Skin of body (tissue), 2 donors: ENCODE results near the gene IQCH. TPM values are rescaled to one million over a fixed set of nuclear protein-coding genes. Genes with fewer than 3 reads are reported as not detected.
A peak's percentile ranks its signal among the peaks of the same experiment; 100 is the strongest.
"Not testable (repeated sequence)": the region's sequence is repeated elsewhere in the genome, so short reads cannot be mapped to it uniquely, and the experiment has no call there.

ENCODE experiments used
- DNase-seq: peaks from one replicate; lab custom pipeline; 2025; lab: John Stamatoyannopoulos, UW
- total RNA-seq: library from RNA; depleted of rRNA; stranded (reverse); fragments of >200 nt; gene quantifications from one replicate; pipeline ENCODE4 v1.2.3, GENCODE V29; 2014

IQCH gene
- total RNA-seq, 1 donor from 2014 or later = 0.89 TPM

DNA sequence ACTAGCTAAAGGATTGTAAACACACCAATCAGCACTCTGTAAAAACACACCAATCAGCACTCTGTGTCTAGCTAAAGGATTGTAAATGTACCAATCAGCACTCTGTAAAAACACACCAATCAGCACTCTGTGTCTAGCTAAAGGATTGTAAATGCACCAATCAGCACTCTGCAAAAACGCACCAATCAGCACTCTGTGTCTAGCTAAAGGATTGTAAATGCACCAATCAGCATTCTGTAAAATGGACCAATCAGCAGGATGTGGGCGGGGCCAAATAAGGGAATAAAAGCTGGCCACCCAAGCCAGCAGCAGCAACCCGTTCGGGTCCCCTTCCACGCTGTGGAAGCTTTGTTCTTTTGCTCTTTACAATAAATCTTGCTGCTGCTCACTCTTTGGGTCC lies 8.0 kb upstream of the IQCH start:
- not testable (repeated sequence) for DNase-seq

DNA sequence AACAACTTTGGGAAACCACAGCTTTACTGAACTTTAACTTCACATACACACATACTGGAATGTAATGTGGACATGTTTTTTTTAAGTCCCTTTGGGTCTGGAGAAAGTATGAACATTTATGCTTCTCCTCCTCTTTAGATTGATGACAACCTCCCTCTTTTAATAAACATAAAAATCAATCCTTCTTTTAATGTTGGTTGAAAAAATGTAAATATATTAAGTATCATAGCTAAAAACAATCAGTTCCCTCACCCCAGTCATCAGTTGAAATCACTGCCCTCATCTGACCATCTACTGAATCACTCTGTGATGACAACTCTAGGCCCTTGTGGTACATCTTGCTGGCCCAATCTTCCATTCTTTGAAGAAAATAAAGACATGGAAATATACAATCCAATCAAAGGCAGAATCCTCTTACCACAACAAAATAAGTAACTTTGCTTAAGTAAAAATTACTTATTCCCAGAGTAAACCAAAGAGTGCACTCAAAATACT lies 6.5 kb upstream of the IQCH start:
- no peak for DNase-seq

DNA sequence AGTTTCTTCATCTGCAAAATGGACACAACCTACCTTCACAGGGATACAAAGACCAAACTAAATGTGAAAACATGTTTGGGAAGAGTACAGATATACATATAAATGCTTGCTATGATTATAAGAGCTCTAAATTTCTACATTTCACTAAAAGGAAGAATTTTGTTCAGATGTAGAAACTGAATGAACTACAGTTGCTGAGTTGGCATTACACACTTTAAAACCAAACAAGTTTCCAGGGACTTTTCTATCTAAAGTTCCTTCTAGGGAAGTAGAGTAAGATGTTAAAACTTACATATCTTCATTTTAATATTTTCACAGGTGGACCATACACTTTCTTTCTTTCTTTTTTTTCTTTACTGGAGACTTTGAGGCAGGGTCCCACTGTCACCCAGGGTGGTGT lies 4.8 kb upstream of the IQCH start:
- no peak for DNase-seq

DNA sequence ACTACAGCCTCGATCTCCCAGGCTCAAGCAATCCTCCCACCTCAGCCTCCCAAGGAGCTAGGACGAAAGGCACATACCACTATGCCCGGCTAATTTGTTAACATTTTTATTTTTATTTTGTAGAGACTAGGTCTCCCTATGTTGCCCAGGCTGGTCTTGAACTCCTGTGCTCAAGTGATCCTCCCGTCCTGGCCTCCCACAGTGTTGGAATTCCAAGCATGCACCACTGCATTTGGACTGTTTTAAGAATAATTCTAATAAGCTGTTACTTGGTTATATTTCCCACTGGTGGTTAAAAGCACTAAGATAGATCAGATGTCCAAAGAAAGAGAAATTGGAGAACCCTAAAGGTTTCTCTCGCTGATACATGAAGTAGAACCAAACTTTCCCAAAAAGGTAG lies 3.3 kb upstream of the IQCH start:
- DNase-seq = no peak

DNA sequence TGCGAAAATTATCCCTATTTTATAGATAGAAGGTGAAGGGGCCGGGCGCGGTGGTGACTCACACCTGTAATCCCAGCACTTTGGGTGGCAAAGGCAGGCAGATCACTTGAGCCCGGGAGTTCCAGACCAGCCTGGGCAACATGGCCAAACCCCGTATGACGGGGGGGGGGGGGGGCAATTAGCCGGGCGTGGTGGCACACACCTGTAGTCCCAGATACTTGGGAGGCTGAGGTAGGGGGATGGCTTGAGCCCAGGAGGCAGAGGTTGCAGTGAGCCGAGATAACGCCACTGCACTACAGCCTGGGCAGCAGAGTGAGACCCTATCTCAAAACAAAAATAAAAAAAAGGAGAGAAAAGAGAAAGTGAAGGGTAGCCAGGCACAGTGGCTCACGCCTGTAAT lies 1.5 kb upstream of the IQCH start:
- DNase-seq = no peak

DNA sequence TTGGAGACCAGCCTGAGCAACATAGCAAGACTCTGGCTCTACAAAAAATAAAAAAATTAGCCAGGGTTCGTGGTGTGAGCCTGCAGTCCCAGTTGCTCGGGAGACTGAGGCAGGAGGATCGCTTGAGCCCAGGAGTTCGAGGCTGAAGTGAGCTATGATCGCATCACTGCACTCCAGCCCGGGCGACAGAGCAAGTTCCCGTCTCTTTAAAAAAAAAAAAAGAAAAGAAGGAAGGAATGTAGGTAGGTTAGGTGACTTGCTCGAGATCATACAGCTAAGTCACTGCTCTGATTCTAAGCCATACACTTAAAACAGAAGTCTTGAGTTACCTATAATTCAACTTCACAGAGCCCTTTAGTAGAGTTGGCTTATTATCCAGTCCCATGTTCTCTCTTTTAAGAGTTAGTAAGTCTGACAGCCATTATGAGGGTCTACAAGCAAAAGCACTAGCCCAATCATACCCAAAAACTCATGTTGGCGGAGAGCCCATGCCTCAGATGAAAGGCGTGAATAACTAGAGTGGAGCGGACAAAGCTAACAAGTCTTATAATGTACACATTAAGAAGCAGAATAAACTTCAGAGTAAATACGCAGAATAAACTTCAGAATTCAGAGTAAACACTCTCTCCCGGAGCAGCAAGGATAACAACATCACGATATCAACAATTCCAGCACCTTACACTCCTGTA lies 893 bp upstream of the IQCH start:
- DNase-seq = peak; percentile 41

DNA sequence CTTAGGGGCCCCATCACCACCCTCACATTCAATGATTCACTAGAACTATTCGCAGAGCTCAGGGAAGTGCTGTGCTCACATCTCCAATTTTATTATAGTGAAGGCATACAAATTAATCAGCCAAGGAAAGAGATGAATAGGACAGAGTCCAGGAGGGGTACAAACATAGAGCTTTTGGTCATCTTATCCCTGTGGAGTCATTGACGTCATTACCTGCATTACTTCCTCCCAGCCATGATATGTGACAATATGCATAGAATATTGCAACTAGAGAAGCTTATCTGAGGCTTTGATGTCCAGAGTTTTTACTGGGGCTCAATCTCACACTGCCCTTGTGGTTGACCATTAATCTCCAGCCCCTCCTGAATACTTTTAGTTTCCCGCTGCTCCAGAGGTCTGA lies 1.5 kb downstream of the IQCH start:
- DNase-seq = no peak

DNA sequence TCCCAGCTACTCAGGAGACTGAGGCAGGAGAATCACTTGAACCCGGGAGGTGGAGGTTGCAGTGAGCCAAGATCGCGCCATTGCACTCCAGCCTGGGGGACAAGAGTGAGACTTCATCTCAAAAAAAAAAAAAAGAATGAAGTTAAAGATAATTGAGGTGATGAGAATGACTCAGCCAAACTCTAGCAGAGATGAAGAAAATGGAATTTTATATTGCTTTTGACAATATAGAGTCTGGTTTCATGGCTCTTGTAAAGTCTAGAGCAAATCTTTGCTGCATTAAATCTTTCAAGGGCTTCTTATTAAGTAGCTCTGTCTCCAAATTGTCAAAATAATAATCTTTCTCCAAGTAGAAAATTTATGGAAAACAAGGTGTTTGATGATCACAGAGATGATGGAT lies 3.8 kb downstream of the IQCH start:
- not testable (repeated sequence) for DNase-seq

DNA sequence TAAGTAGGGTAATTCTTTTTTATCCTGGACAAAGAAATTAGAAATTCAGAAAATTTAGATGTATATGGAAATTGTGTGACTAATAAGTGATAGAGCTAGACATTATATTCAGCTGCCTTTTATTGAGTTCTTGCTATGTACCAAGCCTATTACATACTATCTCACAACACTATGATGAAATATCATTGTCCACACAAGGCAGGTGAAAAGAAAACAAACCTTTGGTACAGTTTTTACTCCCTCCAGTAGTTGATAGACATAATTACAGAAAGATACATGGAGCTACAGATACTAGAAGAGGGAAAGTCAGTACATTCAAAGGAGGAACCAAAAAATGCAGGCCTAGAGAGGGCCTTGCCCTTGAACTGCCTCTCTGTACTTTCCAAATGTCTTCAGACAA lies 4.8 kb downstream of the IQCH start:
- no peak for DNase-seq

DNA sequence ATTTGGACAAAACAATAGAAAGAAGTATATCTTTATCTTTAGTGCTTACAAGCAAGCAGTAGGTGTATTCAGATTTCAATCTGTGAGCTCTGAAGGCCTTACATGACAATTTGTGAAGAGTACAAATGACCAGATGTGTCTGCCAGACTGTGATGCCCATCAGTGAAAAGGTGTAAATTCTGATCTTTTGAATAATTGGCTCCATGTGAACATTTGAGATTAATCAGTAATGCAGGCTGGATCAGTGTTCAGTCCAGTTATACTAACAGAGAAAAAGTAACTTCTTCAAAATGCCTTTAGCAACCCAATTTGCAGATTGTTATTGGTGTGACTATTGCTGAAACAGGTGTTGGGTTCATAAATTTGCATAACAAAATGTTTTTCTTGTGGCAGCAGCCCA lies 5.2 kb downstream of the IQCH start:
- no peak for DNase-seq

DNA sequence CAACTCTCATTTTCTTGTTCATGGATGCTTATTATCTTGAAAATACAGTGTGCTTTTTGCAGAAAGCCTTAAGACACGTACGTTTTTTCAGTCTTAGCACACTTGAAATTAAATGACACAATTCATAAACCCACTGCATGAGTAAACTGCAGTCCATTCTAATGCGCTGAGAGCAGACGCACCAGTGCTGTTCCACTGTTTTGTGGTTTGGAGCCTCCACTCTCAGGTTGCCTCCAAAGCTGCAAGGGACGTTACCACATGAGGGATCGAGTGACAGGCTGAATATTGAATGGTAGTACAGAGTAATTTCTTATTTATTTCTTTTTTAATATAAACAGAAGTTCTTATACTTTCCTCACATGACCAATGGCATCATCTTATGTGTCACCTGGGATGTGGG lies 12.3 kb downstream of the IQCH start:
- DNase-seq = no peak

DNA sequence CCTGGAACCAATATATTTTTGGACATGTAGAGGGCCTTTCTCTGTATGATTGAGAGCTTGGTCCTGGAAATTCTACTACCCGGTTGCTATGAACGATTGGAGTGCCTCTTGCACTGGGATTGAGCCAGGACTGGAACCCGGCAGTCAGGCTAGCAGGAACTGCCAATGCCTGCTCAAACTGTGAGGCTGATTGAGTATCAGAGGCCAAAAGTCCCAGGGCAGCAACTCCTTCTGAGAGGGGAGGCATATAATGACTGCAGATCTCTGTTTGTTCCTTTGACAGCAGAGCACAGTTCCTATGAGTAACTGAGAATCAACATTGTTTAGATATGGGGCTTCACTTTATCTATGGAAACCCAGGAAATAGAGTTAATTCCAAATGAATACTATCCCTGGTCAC lies 12.9 kb downstream of the IQCH start:
- no peak for DNase-seq

DNA sequence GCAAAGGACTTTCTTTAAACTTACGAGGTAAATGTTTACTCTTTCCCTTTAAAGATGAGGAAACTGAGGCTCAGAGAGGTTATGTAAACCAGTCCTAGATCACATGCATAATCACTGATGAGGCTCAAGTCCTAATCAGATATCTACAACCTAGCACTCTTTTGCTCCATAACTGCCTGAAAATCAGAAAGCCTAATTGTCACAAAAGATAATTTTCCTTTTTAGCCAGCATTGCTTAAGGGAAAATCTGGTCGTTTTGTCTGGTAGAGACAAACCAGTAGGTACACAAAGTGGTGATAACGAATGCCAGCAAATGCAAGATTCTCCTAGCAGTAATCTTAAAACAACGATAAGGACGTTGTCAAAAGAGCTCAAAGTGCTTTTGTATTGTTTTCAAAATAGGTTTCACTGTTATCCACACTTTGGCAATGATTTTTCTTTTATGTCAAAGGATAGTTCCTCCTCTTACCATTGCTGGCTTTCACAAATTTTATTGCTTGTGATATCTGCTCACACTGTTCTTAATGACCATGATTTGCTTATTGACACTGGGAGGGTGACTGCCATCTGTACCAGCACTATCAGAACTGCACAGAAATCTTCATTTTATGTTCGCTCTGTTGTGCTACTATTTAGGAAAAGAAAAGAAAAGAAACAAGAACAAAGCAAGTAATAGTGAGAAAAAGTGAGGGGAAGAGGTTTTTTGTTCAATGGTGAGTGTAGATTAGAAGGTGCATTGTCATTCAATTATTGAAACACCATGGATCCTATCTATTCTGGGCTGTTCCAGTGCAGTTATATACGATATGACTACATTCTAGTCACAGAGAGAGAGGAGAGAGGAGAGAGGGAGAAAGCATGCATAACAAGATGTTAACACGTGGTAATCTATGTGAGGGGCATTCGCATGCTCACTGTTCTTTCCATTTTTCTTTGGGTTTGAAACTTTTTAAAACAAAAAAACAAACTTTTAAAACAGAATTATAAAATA lies 13.7 kb downstream of the IQCH start:
- DNase-seq = no peak

DNA sequence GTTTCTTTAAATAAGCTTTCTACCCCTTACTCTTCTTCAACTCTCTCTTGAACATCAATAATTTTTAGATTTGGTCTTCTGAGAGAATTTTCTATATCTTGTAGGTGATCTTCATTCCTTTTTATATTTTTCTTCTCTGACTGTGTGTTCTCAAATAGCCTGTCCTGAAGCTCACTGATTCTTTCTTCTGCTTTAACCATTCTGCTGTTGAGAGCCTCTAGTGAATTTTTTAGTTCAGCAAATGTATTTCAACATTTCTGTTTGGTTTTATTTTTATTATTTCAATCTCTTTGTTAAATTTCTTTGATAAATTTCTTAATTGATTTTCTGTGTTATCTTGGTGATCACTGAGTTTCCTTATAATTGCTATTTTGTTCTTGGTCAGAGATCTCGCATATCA lies 19.6 kb downstream of the IQCH start:
- DNase-seq = no peak

DNA sequence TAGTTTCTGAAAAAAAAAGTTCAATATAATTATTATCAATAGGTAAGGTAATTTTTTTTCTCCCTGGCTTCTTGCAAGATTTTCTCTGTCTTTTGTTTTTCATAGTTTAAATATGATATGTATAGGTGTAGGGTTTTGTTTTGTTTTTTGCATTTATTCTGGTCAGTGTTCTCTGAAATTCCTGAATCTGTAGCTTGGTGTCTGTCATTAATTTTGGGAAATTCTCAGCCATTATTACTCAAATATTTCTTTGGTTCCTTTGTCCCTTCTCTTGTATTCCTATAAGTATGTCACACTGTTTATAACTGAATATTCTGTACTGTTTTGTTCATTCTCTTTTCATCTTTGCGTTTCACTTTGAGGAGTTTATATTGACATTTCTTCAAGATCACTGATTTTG lies 22.1 kb downstream of the IQCH start:
- no peak for DNase-seq

DNA sequence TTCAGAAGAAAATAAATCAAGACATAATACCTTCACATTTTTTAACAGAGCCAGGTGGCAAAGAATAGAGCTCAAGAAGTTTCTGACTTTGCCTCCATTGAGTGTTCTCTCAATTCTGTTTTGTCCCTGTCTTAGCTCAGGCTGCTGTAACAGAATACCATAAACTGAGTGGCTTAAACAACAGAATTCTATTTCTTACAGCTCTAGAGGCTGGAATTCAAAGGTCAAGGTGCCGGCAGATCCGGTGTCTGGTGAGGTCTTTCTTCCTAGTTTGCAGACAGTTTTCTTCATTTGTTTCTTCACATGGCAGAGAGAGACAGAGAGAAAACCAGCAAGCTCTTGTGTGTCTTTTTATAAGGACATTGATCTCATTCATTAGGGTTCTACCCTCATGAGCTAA lies 25.6 kb downstream of the IQCH start:
- DNase-seq = no peak

DNA sequence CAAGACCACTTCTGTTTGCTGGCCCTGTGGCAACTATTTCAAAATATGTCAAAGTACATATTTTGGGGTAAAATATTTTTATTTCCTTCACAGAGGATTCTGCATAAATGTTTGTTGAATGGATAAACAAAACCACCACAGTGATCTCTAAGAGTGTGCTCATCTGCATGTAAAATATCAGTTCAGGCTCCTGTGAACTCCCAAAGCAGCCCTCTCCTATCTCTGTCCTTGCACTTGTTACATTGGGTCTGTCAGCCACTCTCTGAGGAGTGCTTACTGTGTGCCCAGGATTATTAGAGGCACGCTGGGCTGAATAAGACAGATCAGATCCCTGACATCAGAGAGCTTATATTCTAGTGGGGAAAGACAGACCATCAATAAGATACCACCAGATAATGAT lies 27.1 kb downstream of the IQCH start:
- DNase-seq = no peak

DNA sequence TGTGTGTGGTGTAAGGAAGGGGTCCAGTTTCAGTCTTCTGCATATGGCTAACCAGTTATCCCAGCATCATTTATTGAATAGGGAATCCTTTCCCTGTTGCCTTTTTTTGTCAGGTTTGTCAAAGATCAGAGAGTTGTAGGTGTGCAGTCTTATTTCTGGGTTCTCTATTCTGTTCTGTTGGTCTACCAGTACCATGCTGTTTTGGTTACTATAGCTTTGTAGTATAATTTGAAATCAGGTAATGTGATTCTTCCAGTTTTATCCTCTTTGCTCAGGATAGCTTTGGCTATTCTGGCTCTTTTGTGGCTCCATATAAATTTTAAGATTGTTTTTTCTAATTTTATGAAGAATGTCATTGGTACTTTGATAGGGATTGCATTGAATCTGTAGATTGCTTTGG lies 31.0 kb downstream of the IQCH start:
- DNase-seq = not testable (repeated sequence)

DNA sequence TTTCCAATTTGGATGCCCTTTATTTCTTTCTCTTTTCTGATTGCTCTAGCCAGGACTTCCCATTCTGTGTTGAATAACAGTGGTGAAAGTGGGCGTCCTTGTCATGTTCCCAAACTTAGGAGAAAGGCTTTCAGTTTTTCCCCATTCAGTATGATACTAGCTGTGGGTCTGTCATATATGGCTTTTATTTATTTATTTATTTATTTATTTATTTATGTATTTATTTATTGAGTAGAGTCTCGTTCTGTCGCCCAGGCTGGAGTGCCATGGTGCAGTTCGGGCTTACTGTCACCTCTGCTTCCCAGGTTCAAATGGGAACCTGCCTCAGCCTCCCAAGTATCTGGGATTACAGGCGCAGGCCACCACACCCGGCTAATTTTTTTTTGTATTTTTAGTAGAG lies 31.8 kb downstream of the IQCH start:
- not testable (repeated sequence) for DNase-seq

DNA sequence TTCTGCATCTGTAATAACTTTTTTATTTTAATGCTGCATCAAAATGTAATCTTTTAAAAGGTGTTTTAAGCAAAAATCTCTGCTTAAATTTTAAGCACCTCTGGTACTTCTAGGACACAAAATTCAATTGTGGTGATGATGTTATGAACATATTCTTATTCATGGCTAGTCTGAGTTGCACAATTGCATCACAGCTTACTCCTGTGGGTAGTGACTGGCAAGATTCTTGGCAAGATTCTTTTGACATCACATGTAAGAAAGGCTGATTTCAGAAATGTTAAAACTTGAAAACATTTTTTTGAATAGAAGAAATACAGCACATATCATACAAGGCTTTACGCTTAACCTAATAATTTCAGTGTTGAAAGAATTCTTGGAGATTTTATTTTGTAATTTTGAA lies 35.7 kb downstream of the IQCH start:
- DNase-seq = no peak

DNA sequence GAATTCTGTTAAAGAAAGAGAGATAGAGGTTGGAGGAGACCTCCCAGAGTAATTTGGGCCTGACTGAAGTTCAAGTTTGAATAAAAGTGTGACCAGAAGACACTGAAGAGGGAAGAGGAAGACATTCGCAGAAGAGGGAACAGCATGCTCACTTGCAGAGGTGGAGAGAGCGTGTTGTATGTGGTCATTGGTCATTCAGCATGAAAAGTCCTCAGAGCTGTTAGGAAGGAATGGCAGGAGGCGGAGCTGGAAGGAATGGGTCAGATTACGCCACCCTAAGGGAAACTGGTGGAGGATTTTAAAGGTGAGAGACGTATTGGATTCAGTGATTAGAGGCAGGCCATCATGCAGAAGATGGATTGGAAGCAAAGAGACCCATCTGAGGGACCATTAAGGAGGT lies 41.6 kb downstream of the IQCH start:
- DNase-seq = no peak

DNA sequence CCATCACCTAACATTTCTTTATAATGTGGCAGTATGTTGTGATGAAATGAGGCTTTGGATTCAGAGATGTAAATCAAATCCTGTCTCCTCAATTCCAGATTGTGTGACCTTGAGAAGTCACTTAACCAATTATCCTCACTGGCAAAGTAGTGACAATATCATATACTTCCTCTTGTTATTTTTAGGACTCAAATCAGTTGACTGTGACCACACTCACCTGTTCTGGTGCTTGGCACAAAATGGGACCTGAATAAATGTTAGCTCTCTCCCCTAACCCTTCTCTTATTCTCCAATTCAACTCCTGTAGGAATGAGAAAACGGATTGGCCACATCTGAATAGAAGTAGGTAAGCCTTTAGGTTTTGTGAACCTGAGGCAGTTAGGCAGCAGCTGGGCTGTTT lies 42.1 kb downstream of the IQCH start:
- DNase-seq = no peak
